GM06990 (cell line): ENCODE measurements around the gene CES5A.

Source experiments
- DNase-seq: peaks from one replicate; pipeline ENCODE4 v3.0.0-alpha.2; 2011; ENCODE audit not compliant: insufficient read length; ENCODE audit errors: extremely low read depth
- H3K27me3 ChIP-seq: replicated peaks from 2 replicates; pipeline ENCODE4 v1.6.0; 2011; ENCODE audit warnings: low read length; ENCODE audit not compliant: control insufficient read depth, insufficient read depth
- H3K36me3 ChIP-seq: 2 replicates; pipeline ENCODE4 v1.5.1; 2011; ENCODE audit warnings: low read length; ENCODE audit not compliant: control insufficient read depth, insufficient read depth
- H3K4me3 ChIP-seq: replicated peaks from 2 replicates; pipeline ENCODE4 v1.5.1; 2011; ENCODE audit warnings: low read depth, mild to moderate bottlenecking, control low read depth, low read length
- CTCF ChIP-seq: IDR thresholded peaks from 2 replicates; pipeline ENCODE4 v1.5.1; 2011; ENCODE audit warnings: low read length, control low read depth, mild to moderate bottlenecking, inconsistent platforms; ENCODE audit not compliant: insufficient read depth, poor library complexity, severe bottlenecking

Gene CES5A

GRCh38 chr16:55907661-55908060 is 32.5 kb upstream of the CES5A start:
- no peak for DNase-seq
- no peak overlapping the region for H3K4me3 ChIP-seq
- no peaks in the 10 kb centered on the region for H3K36me3 ChIP-seq
- H3K27me3 ChIP-seq, result no peaks in the 10 kb centered on the region; the same call in none of the 2 replicates
- no peak for TF ChIP-seq CTCF

GRCh38 chr16:55906123-55906522 is 30.9 kb upstream of the CES5A start:
- DNase-seq, result no peak
- TF ChIP-seq CTCF, result no peak
- H3K36me3 ChIP-seq, result no peaks in the 10 kb centered on the region
- H3K27me3 ChIP-seq, result no peaks in the 10 kb centered on the region; the same call in none of the 2 replicates
- H3K4me3 ChIP-seq, result no peak overlapping the region

- no peaks in the 10 kb centered on the region; the same call in none of the 2 replicates for H3K27me3 ChIP-seq
- no peak for TF ChIP-seq CTCF
- DNase-seq, result no peak
- H3K36me3 ChIP-seq, result no peaks in the 10 kb centered on the region
- H3K4me3 ChIP-seq, result no peak overlapping the region
Measured at GRCh38 chr16:55905651-55906050, 30.5 kb upstream of the CES5A start.

- no peaks in the 10 kb centered on the region for H3K27me3 ChIP-seq
- TF ChIP-seq CTCF, result no peak
- H3K4me3 ChIP-seq, result no peak overlapping the region
- no peaks in the 10 kb centered on the region for H3K36me3 ChIP-seq
- DNase-seq, result no peak
Measured at GRCh38 chr16:55901566-55902217, 26.5 kb upstream of the CES5A start.

GRCh38 chr16:55900616-55901393 is 25.6 kb upstream of the CES5A start:
- Histone ChIP-seq H3K27me3 (no peaks in the 10 kb centered on the region), H3K36me3 (no peaks in the 10 kb centered on the region), H3K4me3 (no peak overlapping the region)
- TF ChIP-seq CTCF, result no peak
- no peak for DNase-seq
